ENCODE results near the gene NAT14.

DNA sequence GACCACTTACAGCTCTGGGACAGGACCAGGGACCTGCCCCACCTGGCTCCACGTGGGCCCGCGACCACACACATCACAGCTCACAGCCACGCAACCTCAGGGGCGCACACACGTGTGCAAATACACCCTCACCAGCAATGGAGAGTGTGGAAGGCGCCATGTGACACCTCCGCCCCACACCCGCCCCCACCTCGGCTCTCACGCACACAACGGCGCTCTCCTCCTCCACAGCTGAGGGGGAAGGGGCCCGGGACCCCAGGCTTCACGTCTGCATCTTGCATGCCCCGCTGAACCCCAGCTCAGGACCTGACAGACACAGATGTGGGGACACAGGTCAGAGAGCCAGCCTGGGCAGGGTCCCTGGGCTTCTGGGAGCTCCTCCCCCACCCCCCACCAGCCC, 35.5 kb upstream of the NAT14 start:
- TF ChIP-seq CTCF (conservative IDR thresholded peaks at IDR 0.05): no peak
- no peak for TF ChIP-seq ZFX (IDR thresholded peaks at IDR 0.05)
